ENCODE data around the gene PBXIP1. TPM values are rescaled to one million over a fixed set of nuclear protein-coding genes. Genes with fewer than 3 reads are reported as not detected.

PBXIP1 gene
- total RNA-seq, 2 experiments from 2014 or later = 23.8 to 37.7 TPM

DNA sequence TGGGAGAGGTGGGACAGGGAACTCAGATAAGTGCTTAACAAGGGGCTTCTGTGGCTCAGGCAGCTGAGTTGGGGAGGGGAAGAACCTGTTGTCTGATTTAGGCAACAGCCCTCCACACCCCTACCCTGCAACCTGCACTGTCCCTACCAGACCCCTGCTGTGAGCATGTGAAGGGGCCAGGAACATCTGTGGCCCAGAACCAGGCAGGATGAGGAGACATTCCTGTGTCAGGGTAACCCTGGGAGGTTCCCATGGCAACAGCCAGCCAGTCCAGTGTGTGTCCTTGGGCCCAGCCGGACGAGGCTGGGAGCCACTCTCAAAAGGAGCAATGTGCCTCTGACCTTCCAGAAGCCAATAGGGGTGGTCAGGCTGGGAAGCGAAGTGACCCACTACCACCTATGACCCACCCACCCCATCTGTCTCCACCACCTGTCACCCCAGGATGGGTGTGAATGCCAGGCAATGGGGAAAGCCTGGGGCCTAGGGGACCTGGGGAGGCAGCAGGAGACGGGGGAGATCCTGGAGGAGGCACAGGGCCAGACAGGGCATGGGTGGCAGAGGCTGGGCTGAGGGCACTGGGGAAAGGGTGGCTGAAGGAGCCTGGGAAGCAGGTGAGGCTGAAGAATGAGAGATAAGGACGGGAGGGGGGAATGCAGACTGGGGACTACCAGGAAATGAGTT lies 14.4 kb downstream of the PBXIP1 start:
- Histone ChIP-seq H3K36me3 (ENCODE audit: insufficient read depth, low read length) (peaks cover 20% of the 10 kb centered on the region), H2AFZ (ENCODE audit: low read length) (no peak overlapping the region), H3K27ac (ENCODE audit: low read depth, low read length, poor library complexity, severe bottlenecking) (peak overlapping the region; percentile 98), H4K20me1 (ENCODE audit: insufficient read depth, low read length) (no peaks in the 10 kb centered on the region), H3K4me1 (ENCODE audit: insufficient read depth, low read length, poor library complexity, severe bottlenecking) (peaks cover 82% of the 10 kb centered on the region), H3K4me3 (ENCODE audit: low read depth, low read length, poor library complexity, severe bottlenecking) (peak overlapping the region; percentile 67), H3K9me3 (ENCODE audit: low read length) (no peaks in the 10 kb centered on the region), H3K79me2 (ENCODE audit: insufficient read depth, low read depth, low read length) (peaks cover 33% of the 10 kb centered on the region; the same call in 1 of the 2 replicates), H3K4me2 (ENCODE audit: low read length) (peak overlapping the region; percentile 99), H3K9me2 (ENCODE audit: insufficient read depth, low read length) (no peaks in the 10 kb centered on the region)
- CTCF ChIA-PET (ENCODE audit: unreplicated experiment) = no interaction called here
- no TSS peak for BruUV-seq (replicated peaks)
- intact Hi-C loops (cut with micrococcal nuclease; ENCODE audit: unreplicated experiment) = no loop called here
- DNase-seq (ENCODE audit: low spot score) = peak; percentile 54
- TF ChIP-seq, protein P1, sequence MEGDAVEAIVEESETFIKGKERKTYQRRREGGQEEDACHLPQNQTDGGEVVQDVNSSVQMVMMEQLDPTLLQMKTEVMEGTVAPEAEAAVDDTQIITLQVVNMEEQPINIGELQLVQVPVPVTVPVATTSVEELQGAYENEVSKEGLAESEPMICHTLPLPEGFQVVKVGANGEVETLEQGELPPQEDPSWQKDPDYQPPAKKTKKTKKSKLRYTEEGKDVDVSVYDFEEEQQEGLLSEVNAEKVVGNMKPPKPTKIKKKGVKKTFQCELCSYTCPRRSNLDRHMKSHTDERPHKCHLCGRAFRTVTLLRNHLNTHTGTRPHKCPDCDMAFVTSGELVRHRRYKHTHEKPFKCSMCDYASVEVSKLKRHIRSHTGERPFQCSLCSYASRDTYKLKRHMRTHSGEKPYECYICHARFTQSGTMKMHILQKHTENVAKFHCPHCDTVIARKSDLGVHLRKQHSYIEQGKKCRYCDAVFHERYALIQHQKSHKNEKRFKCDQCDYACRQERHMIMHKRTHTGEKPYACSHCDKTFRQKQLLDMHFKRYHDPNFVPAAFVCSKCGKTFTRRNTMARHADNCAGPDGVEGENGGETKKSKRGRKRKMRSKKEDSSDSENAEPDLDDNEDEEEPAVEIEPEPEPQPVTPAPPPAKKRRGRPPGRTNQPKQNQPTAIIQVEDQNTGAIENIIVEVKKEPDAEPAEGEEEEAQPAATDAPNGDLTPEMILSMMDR (conservative IDR thresholded peaks at IDR 0.05; ENCODE audit: low read length) = no peak
- TF ChIP-seq EZH2phosphoT487 (IDR thresholded peaks at IDR 0.05; ENCODE audit: borderline replicate concordance, low read depth, low read length) = no peak
- POLR2A ChIA-PET = interaction anchor here (1.1 kb wide), 1 partner anchor 57 kb away, joined by 3 read pairs; no protein-coding TSS in a partner anchor

DNA sequence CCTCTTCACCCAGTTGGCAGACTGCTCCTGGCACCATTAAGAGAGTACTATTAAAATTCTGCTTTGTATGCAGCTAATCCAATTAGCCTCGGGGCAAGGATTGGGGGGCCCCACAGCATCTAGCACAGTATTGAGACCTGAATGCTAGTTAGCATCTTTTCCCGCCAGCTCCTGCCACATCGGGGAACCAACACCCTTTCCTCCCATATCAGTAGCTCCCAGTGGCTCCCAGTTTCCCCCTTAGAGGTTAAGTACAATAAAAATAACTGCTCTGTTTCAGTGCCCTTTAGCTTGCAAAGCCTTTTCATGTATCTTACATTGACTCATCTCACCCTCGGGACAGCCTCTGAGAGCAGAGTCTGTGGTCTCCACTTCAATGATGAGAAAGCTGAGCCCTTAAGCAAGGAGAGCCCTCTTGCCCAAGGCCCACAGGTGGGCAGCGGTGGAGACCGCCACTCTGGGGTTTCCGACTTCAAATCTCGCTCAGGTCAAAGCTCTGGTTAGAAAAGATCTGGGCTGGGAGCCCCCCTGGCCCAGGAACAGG lies 15.2 kb downstream of the PBXIP1 start:
- peaks cover 87% of the 10 kb centered on the region for H3K4me1 ChIP-seq (ENCODE audit: insufficient read depth, low read length, poor library complexity, severe bottlenecking)
- no peak overlapping the region for H2AFZ ChIP-seq (ENCODE audit: low read length)
- BruUV-seq (replicated peaks) = no TSS peak
- TF ChIP-seq, protein P1 (conservative IDR thresholded peaks at IDR 0.05; ENCODE audit: low read length) = no peak
- TF ChIP-seq EZH2phosphoT487 (IDR thresholded peaks at IDR 0.05; ENCODE audit: borderline replicate concordance, low read depth, low read length) = no peak
- CTCF ChIA-PET (ENCODE audit: unreplicated experiment) = no interaction called here
- H3K79me2 ChIP-seq (ENCODE audit: insufficient read depth, low read depth, low read length) = peaks cover 38% of the 10 kb centered on the region; the same call in 1 of the 2 replicates
- H3K36me3 ChIP-seq (ENCODE audit: insufficient read depth, low read length) = peaks cover 12% of the 10 kb centered on the region
- no peaks in the 10 kb centered on the region for H3K9me3 ChIP-seq (ENCODE audit: low read length)
- POLR2A ChIA-PET = interaction anchor here (0.8 to 1.2 kb wide), 4 partner anchors 56 to 78 kb away, joined by 3 to 4 read pairs (median 3); partner anchors contain the start of gene KCNN3
- no peaks in the 10 kb centered on the region for H4K20me1 ChIP-seq (ENCODE audit: insufficient read depth, low read length)
- peak overlapping the region; percentile 67 for H3K4me3 ChIP-seq (ENCODE audit: low read depth, low read length, poor library complexity, severe bottlenecking)
- H3K4me2 ChIP-seq (ENCODE audit: low read length) = peak overlapping the region; percentile 99
- intact Hi-C loops (cut with micrococcal nuclease; ENCODE audit: unreplicated experiment) = no loop called here
- peak; percentile 45 for DNase-seq (ENCODE audit: low spot score)
- H3K27ac ChIP-seq (ENCODE audit: low read depth, low read length, poor library complexity, severe bottlenecking) = peak overlapping the region; percentile 98
- H3K9me2 ChIP-seq (ENCODE audit: insufficient read depth, low read length) = no peaks in the 10 kb centered on the region

DNA sequence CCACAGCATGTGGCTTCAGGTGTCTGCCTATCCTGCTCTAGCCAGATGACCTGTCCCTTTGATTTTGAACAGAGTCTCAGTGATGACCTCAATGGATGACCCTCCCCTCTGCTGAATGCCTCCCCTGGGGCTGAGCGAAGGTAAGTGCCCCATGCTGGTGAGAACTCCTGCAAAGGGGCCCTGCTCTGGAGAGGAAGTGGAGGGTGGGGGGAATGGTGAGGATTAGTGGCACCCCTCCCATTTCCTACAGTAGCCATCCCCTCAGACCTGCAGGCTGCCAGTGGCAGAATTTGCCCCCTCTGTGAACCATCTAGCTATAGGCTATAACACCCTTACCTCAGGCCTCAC lies 15.7 kb downstream of the PBXIP1 start:
- Histone ChIP-seq H3K27ac (ENCODE audit: low read depth, low read length, poor library complexity, severe bottlenecking) (peak overlapping the region; percentile 98), H4K20me1 (ENCODE audit: insufficient read depth, low read length) (no peaks in the 10 kb centered on the region), H3K4me3 (ENCODE audit: low read depth, low read length, poor library complexity, severe bottlenecking) (peak overlapping the region; percentile 67), H3K79me2 (ENCODE audit: insufficient read depth, low read depth, low read length) (peaks cover 44% of the 10 kb centered on the region), H3K9me3 (ENCODE audit: low read length) (no peaks in the 10 kb centered on the region), H3K4me2 (ENCODE audit: low read length) (peak overlapping the region; percentile 99), H3K36me3 (ENCODE audit: insufficient read depth, low read length) (peaks cover 7% of the 10 kb centered on the region; the same call in 1 of the 2 replicates), H2AFZ (ENCODE audit: low read length) (no peak overlapping the region), H3K4me1 (ENCODE audit: insufficient read depth, low read length, poor library complexity, severe bottlenecking) (peaks cover 87% of the 10 kb centered on the region), H3K9me2 (ENCODE audit: insufficient read depth, low read length) (no peaks in the 10 kb centered on the region)
- POLR2A ChIA-PET = interaction anchor here (0.7 to 1.2 kb wide), 5 partner anchors 55 to 106 kb away, joined by 3 to 4 read pairs (median 3); partner anchors contain the start of gene KCNN3
- DNase-seq (ENCODE audit: low spot score) = no peak
- CTCF ChIA-PET (ENCODE audit: unreplicated experiment) = no interaction called here
- intact Hi-C loops (cut with micrococcal nuclease; ENCODE audit: unreplicated experiment) = no loop called here
- TF ChIP-seq, protein P1 (conservative IDR thresholded peaks at IDR 0.05; ENCODE audit: low read length) = no peak
- TF ChIP-seq EZH2phosphoT487 (IDR thresholded peaks at IDR 0.05; ENCODE audit: borderline replicate concordance, low read depth, low read length) = no peak
- no TSS peak for BruUV-seq (replicated peaks)

Measured in OCI-LY7 (cell line).